Stimulated activated CD8-positive, alpha-beta memory T cell treated with anti-CD3 and anti-CD28 coated beads, Interleukin-12 subunit alpha, Interleukin-12 subunit beta, amount 100 ng/mL, for 1 hour (primary cell): ENCODE results near the gene OXA1L.
"Not testable (repeated sequence)": the region's sequence is repeated elsewhere in the genome, so short reads cannot be mapped to it uniquely, and the experiment has no call there.

Source experiments
- DNase-seq: peaks from one replicate; pipeline ENCODE4 v3.0.0-alpha.2; 2020; ENCODE audit warnings: low read depth

OXA1L gene

GRCh38 chr14:22769369-22769768 is 2.9 kb downstream of the OXA1L start:
- no peak for DNase-seq

- DNase-seq: no peak
Observed at GRCh38 chr14:22770481-22771187, 4.1 kb downstream of the OXA1L start.

DNA sequence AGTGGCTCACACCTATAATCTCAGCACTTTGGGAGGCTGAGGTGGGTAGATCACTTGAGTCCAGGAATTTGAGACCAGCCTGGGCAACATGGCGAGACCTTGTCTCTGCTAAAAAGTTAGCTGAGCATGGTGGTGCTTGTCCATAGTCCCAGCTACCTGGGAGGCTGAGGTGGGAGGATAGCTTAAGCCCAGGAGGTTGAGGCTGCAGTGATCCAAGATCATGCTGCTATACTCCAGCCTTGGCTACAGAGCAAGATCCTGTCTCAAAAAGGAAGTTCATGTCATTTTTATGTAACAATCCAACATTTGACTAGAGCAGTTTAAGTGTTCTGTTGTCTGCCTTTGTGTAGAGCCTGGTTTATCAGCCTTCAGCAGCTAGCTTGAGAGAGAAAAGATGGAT is 6.2 kb downstream of the OXA1L start:
- DNase-seq: no peak

GRCh38 chr14:22773162-22774010 is 6.9 kb downstream of the OXA1L start:
- DNase-seq: no peak

DNA sequence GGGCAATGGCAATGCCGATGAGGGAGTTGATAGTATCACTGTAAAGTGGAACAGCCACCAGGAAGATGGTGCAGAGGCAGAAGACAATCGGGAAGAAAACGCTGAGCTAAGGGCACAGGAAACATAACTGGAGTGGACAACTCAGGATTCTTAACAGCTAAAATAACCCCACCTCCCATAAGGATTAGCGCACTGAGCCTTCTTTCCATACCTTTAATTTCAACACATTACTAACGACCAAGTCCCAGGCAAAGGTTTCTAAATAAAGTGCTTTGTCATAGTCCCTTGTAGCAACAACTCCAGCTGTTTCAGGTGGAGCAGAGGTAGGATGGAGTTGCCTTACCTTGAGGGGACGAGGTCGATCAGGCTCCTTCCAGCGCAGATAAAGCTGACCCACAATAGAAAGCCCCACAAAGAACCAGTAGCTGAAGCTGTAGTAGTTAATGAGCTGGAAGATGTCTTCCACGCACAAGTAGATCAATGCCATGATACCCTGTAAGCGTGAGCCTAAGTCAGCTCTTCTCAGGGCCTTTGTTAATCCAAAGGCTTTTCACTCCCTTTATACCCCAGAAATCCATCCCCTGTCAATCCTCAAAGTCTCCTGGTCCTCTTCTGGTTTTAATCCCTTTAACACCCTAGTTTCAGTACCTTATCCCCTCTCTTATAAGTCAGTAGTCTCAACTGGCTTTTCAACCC is 7.7 kb downstream of the OXA1L start:
- no peak for DNase-seq

DNA sequence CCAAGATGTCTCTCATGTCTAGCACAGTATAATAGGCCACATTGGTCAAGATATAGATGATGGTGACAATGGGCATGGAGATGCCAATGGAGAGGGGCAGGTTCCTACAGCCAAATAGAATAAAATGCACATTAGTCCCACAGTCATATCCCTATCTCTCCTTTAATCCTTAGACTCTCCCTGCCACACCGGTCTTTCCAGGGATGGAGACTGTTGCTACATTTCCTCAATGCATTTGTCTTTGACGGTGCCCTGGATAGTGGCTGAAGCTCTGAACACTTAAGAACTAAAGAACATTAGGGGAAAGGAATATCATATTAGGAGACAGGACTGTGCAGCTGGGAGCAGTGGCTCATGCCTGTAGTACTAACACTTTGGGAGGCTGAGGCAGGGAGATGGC is 9.7 kb downstream of the OXA1L start:
- no peak for DNase-seq

- DNase-seq: not testable (repeated sequence)
Observed at GRCh38 chr14:22776849-22777248, 10.4 kb downstream of the OXA1L start.

DNA sequence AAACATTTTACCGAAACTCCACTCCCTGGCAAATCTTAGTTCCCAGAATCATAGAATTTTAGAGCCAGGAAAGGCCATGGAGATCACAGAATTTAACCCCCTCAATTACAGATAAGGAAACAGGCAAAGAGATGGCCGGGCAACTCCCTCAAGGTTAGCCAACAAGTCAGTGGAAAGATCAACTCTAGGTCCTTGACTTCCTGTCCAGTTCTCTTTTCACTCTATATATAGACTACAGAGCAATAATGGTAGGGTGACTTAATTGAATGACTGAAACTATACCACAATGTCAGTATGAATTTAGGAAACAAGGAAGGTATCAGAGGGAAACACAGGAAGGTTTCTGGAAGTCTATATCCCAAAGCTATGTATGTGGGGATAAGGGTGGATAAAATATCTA is 11.6 kb downstream of the OXA1L start:
- no peak for DNase-seq

- DNase-seq: no peak
Observed at GRCh38 chr14:22780105-22780679, 13.7 kb downstream of the OXA1L start.

- DNase-seq: no peak
Observed at GRCh38 chr14:22780941-22781300, 14.4 kb downstream of the OXA1L start.

DNA sequence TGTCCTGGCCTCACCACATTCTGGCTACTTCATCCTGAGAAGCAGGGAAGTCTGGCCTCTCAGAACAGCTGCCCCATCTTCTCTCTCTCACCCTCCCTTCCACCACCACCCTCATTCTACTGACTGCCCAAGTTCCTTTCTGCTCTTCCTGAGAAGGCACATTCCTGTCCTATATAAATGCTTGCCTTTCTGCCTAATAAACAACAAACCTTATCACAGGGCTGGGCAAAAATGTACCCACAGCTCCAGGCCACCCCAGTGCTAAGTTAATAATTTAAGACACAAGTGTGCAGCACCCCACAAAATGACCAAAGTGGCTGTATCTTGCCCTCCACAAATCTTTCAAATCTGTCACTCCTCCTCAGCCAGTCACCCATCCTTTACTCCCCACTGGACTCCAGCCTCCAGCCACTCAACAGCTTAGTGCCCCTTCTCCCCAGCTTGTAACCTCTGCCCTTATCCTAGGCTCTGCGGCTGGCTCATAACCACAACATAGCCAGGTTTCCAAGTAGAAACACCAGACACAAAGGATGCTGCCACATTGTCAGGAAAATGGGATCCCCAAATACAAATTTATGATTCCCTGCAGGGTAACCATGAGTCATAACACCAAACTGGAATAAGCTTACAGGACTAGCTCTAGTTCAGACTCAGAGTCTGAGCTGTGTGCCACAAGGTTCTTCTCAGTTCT is 15.0 kb downstream of the OXA1L start:
- no peak for DNase-seq

DNA sequence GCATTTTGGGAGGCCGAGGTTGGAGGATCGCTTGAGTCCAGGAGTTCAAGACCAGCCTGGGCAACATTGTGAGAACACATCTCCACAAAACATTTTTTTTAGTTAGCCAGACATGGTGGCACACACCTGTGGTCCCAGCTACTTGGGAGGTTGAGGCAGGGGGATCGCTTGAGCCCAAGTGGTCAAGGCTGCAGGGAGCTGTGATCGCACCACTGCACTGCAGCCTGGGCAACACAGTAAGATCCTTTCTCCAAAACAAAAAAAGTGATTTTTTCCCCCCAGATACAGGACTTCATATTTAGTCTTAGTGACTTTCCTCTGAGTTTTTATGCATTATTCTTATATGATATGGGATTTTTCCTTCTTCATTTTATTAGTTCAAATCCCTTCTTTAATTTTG is 20.2 kb downstream of the OXA1L start:
- no peak for DNase-seq

DNA sequence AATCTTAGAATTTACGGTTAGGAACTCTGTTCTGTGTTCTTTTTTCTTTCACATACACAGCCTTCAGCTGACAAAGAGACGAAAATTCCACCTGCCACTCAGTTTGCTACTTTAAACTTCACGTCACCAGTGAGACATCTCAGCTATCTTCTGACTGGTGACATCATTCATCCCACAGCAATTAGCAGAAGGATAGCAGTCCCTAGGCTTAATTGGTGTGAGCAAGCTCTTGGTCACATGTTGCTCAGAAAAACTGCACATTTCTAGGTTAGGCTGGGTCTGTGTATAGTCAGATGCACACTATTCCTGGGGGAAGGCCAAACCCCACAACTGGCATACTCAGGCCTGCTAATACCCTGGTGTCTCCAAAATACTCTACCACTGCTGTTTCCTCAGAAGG is 24.8 kb downstream of the OXA1L start:
- no peak for DNase-seq

- DNase-seq: no peak
Observed at GRCh38 chr14:22792158-22792557, 25.7 kb downstream of the OXA1L start.

GRCh38 chr14:22793550-22793949 is 27.1 kb downstream of the OXA1L start:
- not testable (repeated sequence) for DNase-seq

DNA sequence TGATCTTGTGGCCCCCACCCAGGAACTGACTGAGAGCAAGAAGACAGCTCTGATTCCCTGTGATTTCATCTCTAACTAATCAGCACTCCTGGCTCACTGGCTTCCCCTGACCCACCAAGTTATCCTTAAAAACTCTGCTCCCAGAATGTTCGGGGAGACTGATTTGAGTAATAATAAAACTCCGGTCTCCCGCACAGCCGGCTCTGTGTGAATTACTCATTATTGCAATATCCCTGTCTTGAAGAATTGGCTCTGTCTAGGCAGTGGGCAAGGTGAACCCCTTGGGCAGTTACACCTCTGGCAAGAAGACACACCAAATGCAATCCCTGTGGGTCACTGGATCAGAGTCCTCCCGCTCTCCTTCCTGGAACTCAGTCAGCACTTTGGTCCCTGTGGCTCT is 27.5 kb downstream of the OXA1L start:
- DNase-seq: no peak

GRCh38 chr14:22794551-22794951 is 28.1 kb downstream of the OXA1L start:
- no peak for DNase-seq

DNA sequence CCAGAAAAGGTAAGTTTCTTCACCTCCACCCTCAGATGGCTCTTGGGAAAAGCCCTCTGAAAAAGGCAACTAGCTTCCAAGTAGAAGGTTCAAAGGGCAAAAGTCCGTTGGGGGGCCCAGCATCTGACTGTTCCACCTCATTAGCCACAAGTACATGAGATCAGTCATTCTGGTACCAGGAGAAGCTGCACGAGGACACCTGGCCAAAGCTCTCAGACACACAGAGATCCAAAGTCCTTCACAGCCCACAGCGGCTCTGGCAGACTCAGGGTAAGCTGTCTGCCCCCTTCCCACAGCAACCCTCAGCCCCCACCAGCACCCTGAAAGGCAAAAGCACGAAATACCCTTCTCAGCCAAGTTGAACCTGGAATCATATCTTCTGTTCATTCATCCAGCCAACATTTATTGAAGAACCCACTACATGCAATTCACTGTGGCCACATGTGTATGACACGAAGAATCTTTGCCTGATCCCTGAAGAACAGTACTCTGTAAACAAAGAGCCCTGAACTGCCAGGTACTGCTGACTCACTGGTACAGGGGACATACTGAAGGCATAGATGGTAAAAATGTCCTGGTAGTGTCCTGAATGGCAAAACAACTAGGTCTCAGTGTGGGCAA is 29.7 kb downstream of the OXA1L start:
- DNase-seq: no peak

DNA sequence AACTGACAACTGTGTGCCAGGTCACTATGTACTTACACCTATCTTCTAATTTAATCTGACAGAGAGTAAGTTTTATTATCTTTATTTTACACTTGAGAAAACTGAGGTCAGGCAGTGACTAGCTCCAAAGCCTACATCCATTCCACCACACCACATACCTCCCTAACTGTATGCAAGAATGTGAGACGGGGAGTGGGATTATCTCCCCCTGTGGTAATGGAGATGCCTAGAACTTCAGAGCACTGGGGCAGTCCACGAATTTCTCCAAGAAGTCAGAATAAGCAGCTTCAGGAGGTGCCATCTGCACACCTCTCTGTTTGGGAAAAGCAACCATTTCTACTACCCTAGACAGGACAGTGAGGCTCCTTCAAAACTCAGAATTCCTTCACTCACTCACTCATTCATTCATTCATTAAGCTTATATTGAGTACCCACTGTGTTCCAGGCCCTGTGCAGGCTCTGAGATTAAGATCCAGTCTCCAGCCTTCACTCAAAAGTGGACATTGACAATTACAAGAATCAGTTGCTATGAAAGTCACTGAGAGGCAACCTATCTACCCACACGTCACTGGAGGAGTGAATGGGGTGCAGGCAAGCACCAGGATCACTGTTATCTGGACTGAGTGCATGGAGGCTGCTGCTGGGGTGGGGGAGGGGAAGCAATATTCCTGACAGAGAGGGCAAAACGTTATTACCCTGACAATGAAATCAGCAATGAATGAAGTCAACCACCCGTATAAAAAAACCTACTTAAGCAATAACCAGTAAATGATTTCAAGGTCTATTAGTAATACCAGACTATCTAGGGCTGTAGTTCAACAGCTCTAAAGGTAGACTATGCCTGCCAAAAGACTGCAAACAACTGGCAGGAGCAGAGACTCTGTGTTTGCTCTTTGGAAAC is 30.8 kb downstream of the OXA1L start:
- no peak for DNase-seq

DNA sequence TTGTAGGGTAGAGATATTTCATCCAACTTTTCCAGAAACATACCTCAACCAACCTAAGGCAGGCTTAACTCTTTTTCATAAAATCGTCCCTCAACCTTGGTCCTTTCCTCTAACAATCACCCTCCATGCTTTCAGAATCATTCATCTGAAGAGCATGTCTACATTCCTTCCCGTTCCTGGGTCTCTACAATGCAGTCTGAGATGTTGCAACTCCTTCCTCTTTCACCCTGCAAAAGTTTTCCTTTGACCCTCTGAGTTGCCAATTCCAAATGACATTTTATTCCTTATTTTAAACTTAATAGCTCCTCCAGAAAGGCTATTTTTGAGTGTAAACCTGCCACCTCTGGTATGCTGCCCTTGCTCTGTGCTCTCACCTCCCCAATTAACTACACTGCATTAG is 32.0 kb downstream of the OXA1L start:
- DNase-seq: no peak

- DNase-seq: no peak
Observed at GRCh38 chr14:22800346-22800745, 33.9 kb downstream of the OXA1L start.
